Stimulated activated CD4-positive, alpha-beta T cell treated with anti-CD3 and anti-CD28 coated beads, Interleukin-4, amount 100 ng/mL, for 4 hours (primary cell): Measurements from ENCODE around the gene BRSK1.

Source experiments
- DNase-seq, 2 experiments: peaks; one replicate each; pipeline ENCODE4 v3.0.0-alpha.2; 2020

BRSK1 gene

GRCh38 chr19:55339105-55339888 is 55.5 kb downstream of the BRSK1 start, which contains the start of gene KMT5C:
Gene KMT5C, plus strand, starts transcription at chr19:55339876. Its CDS starts 2,061 bp downstream, at chr19:55341937.
- peak; percentile 100 for DNase-seq

GRCh38 chr19:55339889-55340783 is 56.3 kb downstream of the BRSK1 start:
- no peak for DNase-seq

DNA sequence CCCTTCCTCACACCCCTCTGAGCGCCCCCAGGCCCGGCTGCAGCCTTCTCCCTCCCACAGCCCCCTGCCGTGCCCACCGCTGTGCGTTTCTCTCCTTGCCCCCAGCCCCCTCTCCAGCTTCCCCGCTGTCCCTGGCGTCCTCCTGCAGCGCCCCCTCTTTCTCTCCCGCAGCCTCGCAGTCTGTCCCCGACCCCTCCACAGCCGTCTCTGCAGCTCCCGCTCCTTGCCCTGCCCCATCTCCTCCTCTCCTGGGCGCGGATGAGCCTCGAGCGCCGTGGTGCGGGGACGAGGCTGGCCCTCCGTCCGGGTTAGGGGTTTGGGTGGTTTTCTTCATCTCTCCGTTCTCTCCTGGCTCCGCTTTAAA is 57.0 kb downstream of the BRSK1 start:
- peak in 1 of 2 experiments; percentile 12 for DNase-seq

DNA sequence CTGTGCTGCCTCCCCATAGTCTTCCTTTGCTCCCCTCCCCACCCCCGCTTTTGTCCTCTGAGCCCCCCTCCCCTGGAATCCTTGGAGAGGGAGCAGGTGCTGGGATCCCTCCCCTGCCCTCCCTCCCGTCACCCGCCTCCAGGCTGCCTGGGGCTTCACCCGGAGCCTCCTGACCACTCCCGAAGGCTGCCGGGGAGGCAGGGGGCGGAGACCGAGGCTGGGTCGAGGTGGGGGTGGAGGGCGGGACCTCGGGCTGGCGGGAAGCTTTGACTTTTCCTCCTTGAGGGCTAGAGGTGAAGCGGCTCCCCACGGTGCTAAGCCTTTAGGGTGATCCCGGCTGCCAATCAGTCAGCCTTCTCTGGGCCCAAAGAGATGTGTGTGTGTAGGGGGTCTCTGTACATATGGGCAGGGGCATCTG is 57.4 kb downstream of the BRSK1 start:
- peak; percentile 51 to 62 for DNase-seq

DNA sequence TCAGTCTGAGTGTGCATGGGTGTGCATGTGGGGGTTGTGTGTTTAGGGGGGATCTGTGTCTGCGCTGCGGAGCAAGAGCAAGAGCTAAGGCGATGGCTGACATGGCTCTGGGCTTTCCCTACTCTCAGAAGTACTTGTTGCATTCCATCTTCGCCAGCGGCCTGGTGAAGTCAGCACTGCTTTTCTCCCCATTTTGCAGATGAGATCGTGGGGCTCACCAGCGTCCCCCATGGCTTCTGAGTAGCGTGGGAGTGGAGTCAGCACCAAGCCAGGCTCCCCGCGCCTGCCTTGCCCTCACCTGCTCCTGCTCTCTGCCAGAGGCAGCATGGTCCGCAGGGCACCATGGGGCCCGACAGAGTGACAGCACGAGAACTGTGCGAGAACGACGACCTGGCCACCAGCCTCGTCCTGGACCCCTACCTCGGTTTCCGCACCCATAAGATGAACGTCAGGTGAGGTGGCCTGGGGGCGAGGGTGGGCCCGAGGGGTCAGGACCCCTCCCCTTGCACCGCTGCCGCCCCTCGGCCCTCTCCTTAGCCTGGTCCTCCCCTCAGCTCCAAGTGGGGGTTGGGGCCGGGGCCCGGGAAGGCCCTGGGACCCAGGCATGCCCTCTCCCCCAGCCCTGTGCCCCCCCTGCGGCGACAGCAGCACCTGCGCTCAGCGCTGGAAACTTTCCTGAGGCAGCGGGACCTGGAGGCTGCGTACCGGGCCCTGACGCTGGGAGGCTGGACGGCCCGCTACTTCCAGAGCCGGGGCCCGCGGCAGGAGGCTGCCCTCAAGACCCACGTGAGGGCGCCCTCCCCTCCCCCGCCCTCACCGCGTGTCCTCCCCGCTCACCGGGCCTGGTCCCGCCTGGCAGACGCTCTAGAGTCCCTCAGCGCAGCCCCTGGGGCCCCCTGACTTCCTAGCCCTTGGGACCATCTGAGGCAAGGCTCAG is 58.1 kb downstream of the BRSK1 start:
- no peak for DNase-seq

DNA sequence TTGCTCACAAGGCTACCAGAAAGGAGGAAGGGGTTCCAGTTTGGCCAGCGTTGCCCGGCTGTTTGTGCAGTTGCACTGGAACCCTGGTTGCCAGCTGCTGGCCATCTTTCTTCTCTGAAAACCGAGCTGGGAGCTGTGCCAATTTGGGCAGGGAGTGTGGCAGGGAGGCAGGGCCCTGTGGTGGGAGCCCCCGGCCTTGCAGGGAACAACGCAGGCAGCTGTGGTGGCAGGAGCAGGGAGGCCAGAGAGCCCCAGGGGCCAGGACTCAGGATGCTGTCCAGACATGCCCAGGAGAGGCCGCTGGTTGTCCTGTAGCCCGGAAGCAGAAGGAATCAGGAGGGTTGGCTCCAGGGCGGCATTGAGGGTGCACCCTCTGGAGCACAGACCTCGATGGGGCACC is 60.6 kb downstream of the BRSK1 start:
- DNase-seq: no peak

GRCh38 chr19:55345101-55345817 is 61.5 kb downstream of the BRSK1 start:
- no peak for DNase-seq

GRCh38 chr19:55345818-55346724 is 62.3 kb downstream of the BRSK1 start:
- no peak for DNase-seq

GRCh38 chr19:55346725-55347441 is 63.1 kb downstream of the BRSK1 start:
- DNase-seq: no peak

- no peak for DNase-seq
Observed at GRCh38 chr19:55347442-55348009, 63.7 kb downstream of the BRSK1 start.

- DNase-seq: no peak
Observed at GRCh38 chr19:55348317-55349034, 64.7 kb downstream of the BRSK1 start.

DNA sequence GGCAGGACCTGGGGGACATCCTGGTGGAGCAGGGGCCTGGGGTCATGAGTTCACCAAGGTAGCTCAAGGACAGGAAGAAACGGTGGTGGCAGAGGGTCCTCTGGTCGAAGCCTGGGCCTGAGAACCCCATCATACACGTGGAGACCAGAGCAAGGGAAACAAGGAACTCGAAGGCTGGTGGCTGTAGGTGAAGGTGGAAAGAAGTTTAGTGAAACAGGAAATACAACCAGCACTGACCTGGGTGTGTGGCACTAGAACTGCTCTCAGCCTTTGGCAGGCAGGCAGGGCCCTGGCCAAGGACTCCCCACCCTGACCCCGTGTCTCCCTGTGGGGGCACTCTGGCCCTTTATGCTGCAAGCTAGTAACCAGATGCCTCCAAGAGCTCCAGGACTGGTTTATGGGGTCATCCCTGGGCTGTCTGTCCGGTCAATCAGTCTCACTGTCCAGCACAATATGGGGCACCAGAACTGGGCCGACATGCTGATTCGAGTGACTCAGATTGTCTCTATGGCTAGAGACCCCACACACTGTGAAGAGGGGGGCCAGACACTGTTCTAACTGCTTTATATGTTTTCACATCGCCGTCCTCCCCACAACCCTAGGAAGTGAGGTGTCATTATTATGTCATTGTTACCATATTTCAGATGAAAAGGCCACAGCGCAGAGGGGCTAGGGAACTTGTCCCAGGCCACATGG is 67.0 kb downstream of the BRSK1 start:
- DNase-seq: no peak

GRCh38 chr19:55352040-55352439 is 68.2 kb downstream of the BRSK1 start:
- DNase-seq: no peak

DNA sequence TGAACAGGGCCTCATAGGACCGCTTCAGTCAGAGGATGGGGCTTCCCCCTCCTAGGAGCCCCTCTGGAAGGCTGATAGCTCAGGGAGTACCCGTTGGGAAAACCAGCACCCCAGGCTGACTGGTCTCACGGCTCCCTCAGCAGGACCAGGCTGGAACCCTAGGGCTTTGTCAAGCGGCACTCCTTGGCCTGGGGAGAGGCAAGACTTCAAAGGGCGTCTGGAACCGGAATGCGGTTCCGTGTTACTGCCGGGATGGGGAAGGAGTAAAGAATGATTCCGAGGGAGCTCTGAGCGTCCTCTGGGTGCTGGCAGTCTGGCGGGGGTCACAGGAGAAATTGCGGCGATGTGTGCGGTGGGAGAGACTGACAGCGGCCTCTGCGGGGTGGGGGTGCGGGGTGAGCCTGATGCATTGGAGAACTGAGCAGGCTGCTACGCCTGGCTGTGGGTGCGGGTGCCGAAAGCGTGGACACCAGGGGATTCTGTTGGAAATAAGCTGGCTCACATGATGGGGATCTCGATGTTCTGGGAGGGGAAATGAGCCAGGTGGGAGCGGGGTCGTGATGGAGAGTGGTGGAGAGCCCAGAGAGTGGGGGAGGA is 68.8 kb downstream of the BRSK1 start:
- DNase-seq: no peak

- DNase-seq: no peak
Observed at GRCh38 chr19:55353356-55353802, 69.6 kb downstream of the BRSK1 start.

- peak; percentile 46 to 56 for DNase-seq
Observed at GRCh38 chr19:55353803-55354697, 70.3 kb downstream of the BRSK1 start.

DNA sequence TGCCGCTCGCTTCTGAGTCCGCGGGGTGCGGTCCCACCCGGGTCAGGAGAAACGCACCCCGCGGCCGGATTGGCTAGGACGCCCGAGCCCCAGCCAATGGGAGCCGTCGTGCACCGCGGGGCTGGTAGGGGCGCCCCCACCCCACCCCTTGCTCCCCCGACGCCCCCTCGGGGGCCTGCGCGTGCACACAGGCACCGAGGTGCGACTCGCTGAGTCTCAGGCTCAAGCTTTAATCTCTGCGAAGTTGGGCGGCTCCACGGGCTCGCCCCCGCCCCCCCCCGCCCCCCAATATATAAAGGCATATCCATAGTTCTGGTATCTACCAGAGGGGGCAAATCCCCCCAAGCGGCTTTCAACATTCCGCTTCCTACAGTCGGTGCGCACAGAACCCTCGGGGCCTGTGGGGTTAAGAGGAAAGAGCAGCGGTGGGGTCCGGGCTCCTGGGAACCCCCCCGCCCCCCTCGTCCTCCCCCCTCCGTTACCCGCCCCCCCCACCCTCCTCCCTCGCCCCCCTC is 71.0 kb downstream of the BRSK1 start, which contains the start of gene COX6B2:
Gene COX6B2, minus strand, starts transcription at position 22 of the 515 bp plus-strand sequence. CDS start 198 bp downstream, outside the sequence.
- no peak for DNase-seq
